HG03521 (cell line): ENCODE measurements around the gene AQP4.

ENCODE experiments used
- ATAC-seq: cut with Tn5 transposase; IDR thresholded peaks from one replicate; pipeline ENCODE4 v1.9.1; 2021; ENCODE audit warnings: mild to moderate bottlenecking, moderate library complexity; ENCODE audit not compliant: unreplicated experiment

Gene AQP4

GRCh38 chr18:26840965-26841364, 24.5 kb downstream of the AQP4 start:
- no peak for ATAC-seq

- no peak for ATAC-seq
These were observed 25.9 kb downstream of the AQP4 start for GRCh38 chr18:26839609-26840008.

- ATAC-seq: no peak
These were observed 33.2 kb downstream of the AQP4 start for GRCh38 chr18:26832302-26832701.

- ATAC-seq: no peak
These were observed 37.9 kb downstream of the AQP4 start for GRCh38 chr18:26827581-26827980.

- no peak for ATAC-seq
These were observed 38.8 kb downstream of the AQP4 start for GRCh38 chr18:26826656-26827235.

DNA sequence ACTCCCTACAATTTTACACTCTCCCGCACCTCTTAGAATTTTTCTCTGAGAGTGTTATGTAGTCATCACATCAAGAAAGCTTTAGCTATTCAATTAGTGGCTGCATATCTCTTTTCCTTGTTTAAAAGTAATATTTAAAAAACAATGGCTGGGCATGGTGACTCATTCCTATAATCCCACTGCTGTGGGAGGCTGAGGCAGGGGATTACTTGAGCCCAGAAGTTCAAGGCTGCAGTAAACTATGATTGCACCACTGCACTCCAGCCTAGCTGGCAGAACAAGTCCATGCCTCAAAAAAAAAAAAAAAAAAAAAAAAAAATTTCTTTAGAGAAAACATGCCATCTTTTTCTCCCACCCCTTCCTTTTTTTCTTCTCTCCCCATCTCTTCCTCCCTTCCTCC, 44.3 kb downstream of the AQP4 start:
- no peak for ATAC-seq

- ATAC-seq: no peak
These were observed 46.5 kb downstream of the AQP4 start for GRCh38 chr18:26819046-26819445.

- ATAC-seq: no peak
These were observed 47.0 kb downstream of the AQP4 start for GRCh38 chr18:26818461-26818860.

DNA sequence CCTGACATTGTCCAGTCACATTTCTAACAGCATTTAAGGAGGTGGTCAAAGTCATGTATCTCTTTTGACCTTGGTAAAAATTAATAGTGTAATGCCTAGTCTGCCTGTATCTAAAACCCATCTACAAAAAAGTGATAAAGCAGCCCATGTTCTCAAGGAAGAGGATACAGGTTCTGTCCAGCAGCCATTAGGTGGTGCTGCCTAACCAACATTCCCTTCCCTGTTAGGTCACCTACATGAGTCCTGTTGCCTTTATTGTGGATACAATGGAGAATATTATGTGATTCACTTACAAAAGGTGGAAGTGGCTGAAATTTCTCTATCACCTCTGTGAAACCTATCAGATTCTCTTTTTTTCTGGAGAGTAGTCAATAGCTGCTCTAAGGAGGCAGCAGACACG, 52.5 kb downstream of the AQP4 start:
- peak; percentile 51 for ATAC-seq

GRCh38 chr18:26812462-26812861, 53.0 kb downstream of the AQP4 start:
- no peak for ATAC-seq

GRCh38 chr18:26809346-26809745, 56.2 kb downstream of the AQP4 start:
- no peak for ATAC-seq

DNA sequence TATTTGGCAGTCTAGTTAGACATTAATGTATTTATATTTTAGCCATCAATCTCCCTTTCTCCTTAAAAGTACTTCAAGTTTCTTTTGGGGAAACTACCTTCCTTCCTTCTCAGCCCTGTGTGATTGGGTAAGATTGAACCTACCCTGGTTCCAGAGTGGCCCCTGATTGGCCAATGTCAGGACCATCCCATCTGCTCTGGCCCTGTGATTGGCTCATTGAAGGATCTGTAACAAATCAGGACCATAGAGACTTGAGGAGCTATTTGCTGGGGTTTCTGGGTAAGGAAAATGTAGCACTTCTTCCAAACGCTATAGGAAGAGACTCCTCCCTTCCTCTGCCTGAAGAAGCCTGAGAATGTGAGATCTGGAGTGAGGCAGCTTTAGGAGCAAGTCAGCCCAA, 59.3 kb downstream of the AQP4 start:
- ATAC-seq: no peak

DNA sequence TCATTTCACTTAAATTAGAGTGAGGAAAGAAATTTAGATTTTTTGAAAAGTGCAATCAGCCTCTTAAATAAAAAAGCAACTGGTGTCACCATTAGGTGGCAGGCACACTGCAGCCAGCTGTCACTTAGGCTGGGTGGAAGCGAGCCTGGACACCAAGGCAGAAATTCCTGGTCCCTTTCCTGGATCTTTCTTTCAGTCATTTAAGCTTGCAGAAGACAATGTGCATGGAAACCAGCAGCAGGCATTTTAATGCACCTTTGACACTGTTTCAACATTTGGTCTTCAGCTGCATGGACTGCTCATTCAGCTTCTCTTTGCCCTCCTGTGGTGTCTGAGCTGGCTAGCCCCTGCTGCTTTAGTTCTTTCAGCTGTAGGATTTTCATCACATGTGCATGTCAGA, 61.0 kb downstream of the AQP4 start:
- ATAC-seq: no peak

DNA sequence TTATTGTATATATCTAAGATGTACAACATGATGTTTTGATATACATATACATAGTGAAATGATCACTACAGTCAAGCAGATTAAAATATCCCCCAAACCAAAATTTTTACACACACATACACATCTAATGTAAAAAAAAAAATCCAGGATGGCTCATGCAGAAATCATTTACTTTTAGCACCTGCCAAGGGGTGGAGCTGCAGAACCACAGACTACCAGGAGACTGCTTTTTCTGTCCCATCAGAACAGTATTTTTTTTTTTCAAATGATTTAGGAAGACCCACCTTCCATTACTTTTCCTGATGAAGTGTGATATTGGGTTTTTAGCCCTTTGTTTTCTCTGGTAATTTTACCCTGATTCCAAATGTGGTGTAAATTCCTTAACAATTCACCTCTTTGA, 61.9 kb downstream of the AQP4 start:
- ATAC-seq: no peak

- no peak for ATAC-seq
These were observed 62.9 kb downstream of the AQP4 start for GRCh38 chr18:26802330-26803200.
